GM12874 (cell line): ENCODE measurements around the gene SCN8A.

Source experiments
- TF ChIP-seq, protein P1 (sequence below): IDR thresholded peaks from 2 replicates; pipeline ENCODE4 v1.5.1; 2011; ENCODE audit warnings: low read depth, mild to moderate bottlenecking, control low read depth, low read length, moderate library complexity; ENCODE audit not compliant: insufficient read depth

The SCN8A gene

DNA sequence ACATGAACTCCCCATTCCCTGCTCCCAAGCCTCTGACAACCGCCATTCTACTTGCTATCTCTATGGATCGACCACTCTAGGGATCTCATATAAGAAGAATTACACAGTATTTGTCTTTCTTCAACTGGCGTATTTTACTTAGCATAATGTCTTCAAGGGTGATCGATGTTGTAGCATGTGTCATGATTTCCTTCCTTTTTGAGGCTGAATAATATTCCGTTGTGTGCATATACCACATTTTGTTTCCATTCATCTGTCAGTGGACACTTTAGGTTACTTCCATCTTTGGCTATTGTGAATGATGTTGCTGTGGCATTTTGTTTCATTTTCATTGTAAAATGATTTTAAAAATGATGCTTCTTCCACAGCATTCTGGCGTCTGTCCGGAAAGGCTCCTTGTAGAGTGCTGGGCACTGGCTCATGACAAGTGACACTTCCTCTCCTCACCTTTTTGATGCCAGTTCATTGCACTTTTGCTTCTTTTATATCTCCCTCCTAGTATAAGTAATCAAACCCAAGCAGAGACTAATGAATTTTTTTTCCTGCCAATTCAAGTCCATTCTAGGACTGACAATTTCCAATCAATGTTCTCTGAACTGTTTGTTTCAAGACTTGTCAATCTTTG, 39.3 kb downstream of the SCN8A start:
- TF ChIP-seq, protein P1, sequence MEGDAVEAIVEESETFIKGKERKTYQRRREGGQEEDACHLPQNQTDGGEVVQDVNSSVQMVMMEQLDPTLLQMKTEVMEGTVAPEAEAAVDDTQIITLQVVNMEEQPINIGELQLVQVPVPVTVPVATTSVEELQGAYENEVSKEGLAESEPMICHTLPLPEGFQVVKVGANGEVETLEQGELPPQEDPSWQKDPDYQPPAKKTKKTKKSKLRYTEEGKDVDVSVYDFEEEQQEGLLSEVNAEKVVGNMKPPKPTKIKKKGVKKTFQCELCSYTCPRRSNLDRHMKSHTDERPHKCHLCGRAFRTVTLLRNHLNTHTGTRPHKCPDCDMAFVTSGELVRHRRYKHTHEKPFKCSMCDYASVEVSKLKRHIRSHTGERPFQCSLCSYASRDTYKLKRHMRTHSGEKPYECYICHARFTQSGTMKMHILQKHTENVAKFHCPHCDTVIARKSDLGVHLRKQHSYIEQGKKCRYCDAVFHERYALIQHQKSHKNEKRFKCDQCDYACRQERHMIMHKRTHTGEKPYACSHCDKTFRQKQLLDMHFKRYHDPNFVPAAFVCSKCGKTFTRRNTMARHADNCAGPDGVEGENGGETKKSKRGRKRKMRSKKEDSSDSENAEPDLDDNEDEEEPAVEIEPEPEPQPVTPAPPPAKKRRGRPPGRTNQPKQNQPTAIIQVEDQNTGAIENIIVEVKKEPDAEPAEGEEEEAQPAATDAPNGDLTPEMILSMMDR, result no peak

DNA sequence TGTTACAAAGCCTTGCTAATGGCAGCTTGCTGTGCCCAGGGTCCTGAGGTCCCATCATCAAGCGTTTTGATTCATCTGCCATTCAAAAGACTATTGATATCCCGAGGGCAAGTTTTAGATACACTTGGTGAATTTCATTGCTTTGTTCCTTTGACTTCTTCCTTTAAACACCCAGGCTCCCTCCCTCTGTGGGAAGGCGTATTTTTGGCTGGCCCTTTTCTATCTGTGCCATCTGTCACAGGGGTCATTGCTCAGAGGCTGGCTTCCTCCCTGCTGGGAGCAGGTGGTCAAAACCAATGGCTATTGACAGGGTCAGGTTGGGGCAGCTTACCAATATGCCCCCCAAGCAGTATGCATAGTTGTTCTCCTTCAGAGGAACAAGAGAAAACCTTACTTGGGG, 40.0 kb downstream of the SCN8A start:
- TF ChIP-seq, protein P1, result no peak

- TF ChIP-seq, protein P1, result no peak
Measured at GRCh38 chr12:51631591-51631990, 40.6 kb downstream of the SCN8A start.

DNA sequence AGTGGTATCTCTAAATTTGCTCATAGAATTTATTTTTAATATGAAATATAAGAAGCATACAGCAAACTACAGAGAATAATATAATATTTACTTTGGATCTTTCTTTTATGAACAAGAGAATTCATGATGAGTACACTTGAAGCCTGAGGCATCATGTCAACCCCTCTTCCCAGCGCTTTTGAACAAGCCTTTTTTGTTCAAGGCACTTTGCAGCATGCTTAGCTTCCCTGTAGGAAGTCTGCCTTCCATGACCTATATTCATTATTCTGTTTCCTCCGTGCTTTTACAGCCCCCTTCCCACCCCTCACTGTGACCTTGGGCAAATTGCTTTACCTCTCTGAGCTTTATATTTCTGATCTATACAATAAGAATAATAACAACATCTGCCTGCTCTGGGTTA, 41.6 kb downstream of the SCN8A start:
- TF ChIP-seq, protein P1, result no peak

DNA sequence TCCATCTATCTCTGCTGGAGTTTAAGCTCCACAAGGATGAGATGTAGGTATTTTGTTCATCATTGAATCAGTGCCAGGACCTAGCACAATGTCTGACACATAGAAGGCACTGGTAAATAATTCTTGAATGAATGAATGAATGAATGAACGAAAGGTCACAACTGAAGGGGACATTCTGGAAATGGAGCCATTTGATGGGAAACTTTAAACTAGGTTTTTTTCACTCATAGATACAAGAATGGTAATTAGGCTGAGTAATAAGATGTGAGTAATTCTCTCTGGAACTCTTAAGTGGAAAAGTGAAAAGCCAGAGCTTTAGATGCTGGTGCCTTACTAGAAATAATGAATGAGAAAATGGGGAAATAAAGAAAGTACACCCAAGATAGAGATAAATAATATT, 44.3 kb downstream of the SCN8A start:
- TF ChIP-seq, protein P1, result no peak

GRCh38 chr12:51636581-51636980, 45.5 kb downstream of the SCN8A start:
- TF ChIP-seq, protein P1, result no peak

GRCh38 chr12:51636986-51637385, 46.0 kb downstream of the SCN8A start:
- TF ChIP-seq, protein P1, result no peak
